H1 (cell line): ENCODE data around the gene MBD5. TPM values are rescaled to one million over a fixed set of nuclear protein-coding genes. Genes with fewer than 3 reads are reported as not detected.

Experiments
- CTCF ChIA-PET: fragments of 300-600 bp; sonication (Branson Sonifier 250); formaldehyde crosslinking; loops from one replicate; lab custom pipeline; 2021; ENCODE audit not compliant: partially characterized antibody; lab: Charles Lee
- POLR2A ChIA-PET: fragments of 300-600 bp; sonication (Branson Sonifier 250); formaldehyde crosslinking; loops from one replicate; lab custom pipeline; 2021; ENCODE audit warnings: inconsistent platforms; ENCODE audit not compliant: partially characterized antibody; lab: Charles Lee
- DNase-seq, 2 experiments: peaks; one replicate each; pipeline versions ENCODE4 v3.0.0 to v3.0.0-alpha.2; 2010 to 2022; ENCODE audit warnings: low spot score in 2 of 2, low read depth in 1 of 2, mixed read lengths in 1 of 2
- FAIRE-seq: peaks from 2 replicates; lab custom pipeline; 2011; peaks lifted over from hg19 to GRCh38; lab: Jason Lieb, UNC
- H2AFZ ChIP-seq: 2 replicates; pipeline ENCODE4 v1.8.1; 2012; ENCODE audit warnings: low read length, inconsistent platforms
- H2AK5ac ChIP-seq: 2 replicates; pipeline ENCODE4 v1.6.1; 2013; ENCODE audit warnings: low read depth, low read length
- H2BK120ac ChIP-seq: replicated peaks from 2 replicates; pipeline ENCODE3; 2013; ENCODE audit warnings: low read depth, low read length, inconsistent platforms
- H2BK12ac ChIP-seq: 2 replicates; pipeline ENCODE4 v1.6.1; 2013; ENCODE audit warnings: low read depth, low read length
- H2BK15ac ChIP-seq: 2 replicates; pipeline ENCODE4 v1.6.1; 2013; ENCODE audit warnings: low read length
- H2BK20ac ChIP-seq: 2 replicates; pipeline ENCODE4 v1.6.1; 2013; ENCODE audit warnings: low read length
- H2BK5ac ChIP-seq: 2 replicates; pipeline ENCODE4 v1.6.1; 2013; ENCODE audit warnings: low read depth, low read length
- H3K14ac ChIP-seq: 2 replicates; pipeline ENCODE4 v1.6.1; 2013; ENCODE audit warnings: inconsistent platforms; ENCODE audit not compliant: insufficient read length
- H3K18ac ChIP-seq: 2 replicates; pipeline ENCODE4 v1.6.1; 2013; ENCODE audit warnings: low read length; ENCODE audit errors: extremely low read depth
- H3K23ac ChIP-seq: 2 replicates; pipeline ENCODE4 v1.6.1; 2013; ENCODE audit warnings: inconsistent platforms; ENCODE audit not compliant: insufficient read length
- H3K23me2 ChIP-seq: 2 replicates; pipeline ENCODE4 v1.6.1; 2013; ENCODE audit warnings: low read depth, low read length
- H3K27ac ChIP-seq: 2 replicates; pipeline ENCODE4 v1.6.1; 2011; ENCODE audit warnings: low read depth, low read length, inconsistent platforms
- H3K27me3 ChIP-seq, 4 experiments: replicated peaks in 1 of 4; 1 replicate in 1 of 4; 2 replicates in 3 of 4; pipeline versions ENCODE4 v1.6.1 to v1.8.1; 2011 to 2013; ENCODE audit warnings: low read length in 3 of 4, mild to moderate bottlenecking in 3 of 4, inconsistent platforms in 2 of 4, mixed read lengths in 2 of 4, moderate library complexity in 1 of 4; ENCODE audit not compliant: control insufficient read depth in 3 of 4, insufficient read depth in 3 of 4; ENCODE audit errors: extremely low read depth in 1 of 4
- H3K36me3 ChIP-seq, 4 experiments: 2 replicates each; pipeline versions ENCODE4 v1.6.1 to v1.8.1; 2011 to 2013; ENCODE audit warnings: mild to moderate bottlenecking in 4 of 4, low read length in 3 of 4, moderate library complexity in 2 of 4, control low read depth in 1 of 4, inconsistent platforms in 1 of 4; ENCODE audit not compliant: insufficient read depth in 4 of 4, control insufficient read depth in 2 of 4
- H3K4ac ChIP-seq: replicated peaks from 2 replicates; pipeline ENCODE3; 2013; ENCODE audit warnings: low read length, low read depth, mixed read lengths, inconsistent platforms; ENCODE audit not compliant: insufficient read length
- H3K4me1 ChIP-seq, 4 experiments: replicated peaks in 1 of 4; 1 replicate in 1 of 4; 2 replicates in 3 of 4; pipeline versions ENCODE4 v1.6.1 to v1.8.1; 2011 to 2013; ENCODE audit warnings: low read length in 3 of 4, inconsistent platforms in 2 of 4, mixed read lengths in 1 of 4; ENCODE audit not compliant: insufficient read depth in 4 of 4, control insufficient read depth in 3 of 4
- H3K4me2 ChIP-seq, 2 experiments: 2 replicates each; pipeline versions ENCODE4 v1.6.1 to v1.8.1; 2011 to 2013; ENCODE audit warnings: low read depth in 2 of 2, low read length in 2 of 2, control low read depth in 1 of 2, inconsistent platforms in 1 of 2, mild to moderate bottlenecking in 1 of 2; ENCODE audit not compliant: insufficient read depth in 1 of 2
- H3K4me3 ChIP-seq, 4 experiments: fragments of 200-600, 300-600 bp in 1 of 4; sonication (generic), shearing (Covaris generic), sonication (Bioruptor Twin) in 1 of 4; 2 replicates each; pipeline versions ENCODE4 v1.5.1 to v1.8.1; 2011 to 2016; ENCODE audit warnings: low read length in 4 of 4, low read depth in 3 of 4, control low read depth in 2 of 4, inconsistent platforms in 2 of 4, mild to moderate bottlenecking in 2 of 4, mixed read lengths in 1 of 4, moderate library complexity in 1 of 4; ENCODE audit not compliant: insufficient read depth in 2 of 4; ENCODE audit errors: extremely low read depth in 1 of 4
- H3K56ac ChIP-seq: replicated peaks from 2 replicates; pipeline ENCODE3; 2013; ENCODE audit warnings: low read depth, mild to moderate bottlenecking, mixed read lengths, low read length, inconsistent platforms; ENCODE audit not compliant: insufficient read length
- H3K79me1 ChIP-seq: 2 replicates; pipeline ENCODE4 v1.6.1; 2013; ENCODE audit warnings: low read depth, low read length, control low read depth
- H3K79me2 ChIP-seq, 2 experiments: 2 replicates each; pipeline versions ENCODE4 v1.6.1 to v1.8.1; 2012 to 2013; ENCODE audit warnings: low read length in 2 of 2, mild to moderate bottlenecking in 2 of 2, inconsistent platforms in 1 of 2; ENCODE audit not compliant: insufficient read depth in 2 of 2, control insufficient read depth in 1 of 2
- H3K9ac ChIP-seq, 4 experiments: replicated peaks in 1 of 4; 1 replicate in 1 of 4; 2 replicates in 3 of 4; pipeline versions ENCODE4 v1.6.1 to v1.8.1; 2011 to 2013; ENCODE audit warnings: low read depth in 3 of 4, low read length in 3 of 4, control low read depth in 2 of 4, mild to moderate bottlenecking in 2 of 4, moderate library complexity in 2 of 4, inconsistent platforms in 1 of 4; ENCODE audit errors: extremely low read depth in 1 of 4
- H3K9me3 ChIP-seq, 2 experiments: 2 replicates each; pipeline versions ENCODE4 v1.6.1 to v1.8.1; 2012 to 2013; ENCODE audit warnings: mild to moderate bottlenecking in 2 of 2, moderate library complexity in 2 of 2, control low read depth in 1 of 2, inconsistent platforms in 1 of 2, low read depth in 1 of 2, low read length in 1 of 2, mixed read lengths in 1 of 2; ENCODE audit not compliant: insufficient read depth in 2 of 2
- H4K20me1 ChIP-seq, 2 experiments: replicated peaks in 1 of 2; 2 replicates each; pipeline versions ENCODE3 to v1.8.1; 2011 to 2013; ENCODE audit warnings: inconsistent platforms in 2 of 2, low read length in 2 of 2, mild to moderate bottlenecking in 1 of 2; ENCODE audit not compliant: insufficient read depth in 2 of 2, control insufficient read depth in 1 of 2
- H4K5ac ChIP-seq: 2 replicates; pipeline ENCODE4 v1.6.1; 2013; ENCODE audit warnings: low read length, low read depth, mixed read lengths, inconsistent platforms; ENCODE audit not compliant: insufficient read length
- H4K8ac ChIP-seq: 2 replicates; pipeline ENCODE4 v1.8.0; 2013; ENCODE audit warnings: mild to moderate bottlenecking, moderate library complexity, low read length, inconsistent platforms; ENCODE audit not compliant: insufficient read depth; ENCODE audit errors: extremely low read depth
- H4K91ac ChIP-seq: replicated peaks from 2 replicates; pipeline ENCODE3; 2013; ENCODE audit warnings: low read length, mixed read lengths, inconsistent platforms; ENCODE audit not compliant: insufficient read length
- FOSL1 ChIP-seq: IDR thresholded peaks from 2 replicates; pipeline ENCODE4 v1.6.1; 2011; ENCODE audit warnings: mild to moderate bottlenecking, low read depth, low read length, moderate library complexity; ENCODE audit not compliant: insufficient read depth
- POU5F1 ChIP-seq: IDR thresholded peaks from 2 replicates; pipeline ENCODE4 v1.6.1; 2011; ENCODE audit warnings: low read depth, mild to moderate bottlenecking, low read length, moderate library complexity
- SP2 ChIP-seq: IDR thresholded peaks from 2 replicates; pipeline ENCODE4 v1.6.1; 2012; ENCODE audit warnings: mild to moderate bottlenecking, low read length, inconsistent platforms
- WGBS, 2 experiments: shearing (Covaris generic) in 1 of 2; methylation state at CpG; one replicate each; pipeline versions ENCODE4 v1.1.6 to v1.1.7; 2013 to 2015; ENCODE audit warnings: low lambda C conversion rate in 2 of 2, mixed read lengths in 2 of 2, inconsistent platforms in 1 of 2, low coverage in 1 of 2, missing lambda C conversion rate in 1 of 2; ENCODE audit not compliant: insufficient replicate concordance in 2 of 2, insufficient coverage in 1 of 2, insufficient read length in 1 of 2; ENCODE audit errors: extremely low coverage in 1 of 2, missing lambda C conversion rate in 1 of 2; 5-methylcytosine and 5-hydroxymethylcytosine counted together
- polyA plus RNA-seq, 7 experiments: library from polyadenylated mRNA; depleted of rRNA in 3 of 7; stranded (reverse) in 5 of 7; unstranded in 2 of 7; fragments of >200 nt in 5 of 7; fragments of 200-250 nt in 2 of 7; gene quantifications; 1 replicate in 5 of 7; 2 replicates in 1 of 7; 4 replicates in 1 of 7; pipeline versions ENCODE4 v1.2.1 to v1.2.3, GENCODE V29; 2011 to 2013; ENCODE audit warnings: missing spikeins in 2 of 7, mixed read lengths in 2 of 7
- total RNA-seq: library from RNA; stranded (reverse); fragmentation: NEBNext Ultra II Directional; extraction: Animal tissue kit (Norgen Biotek cat#: 25700); gene quantifications from 2 replicates; pipeline ENCODE4 v1.2.1, GENCODE V29; 2021

The MBD5 gene
- total and polyA plus RNA-seq, 2 of the 8 experiments (the other 6 are each of a cell fraction or from before 2014, with no cell fraction given): 9.7 to 29.4 TPM

DNA sequence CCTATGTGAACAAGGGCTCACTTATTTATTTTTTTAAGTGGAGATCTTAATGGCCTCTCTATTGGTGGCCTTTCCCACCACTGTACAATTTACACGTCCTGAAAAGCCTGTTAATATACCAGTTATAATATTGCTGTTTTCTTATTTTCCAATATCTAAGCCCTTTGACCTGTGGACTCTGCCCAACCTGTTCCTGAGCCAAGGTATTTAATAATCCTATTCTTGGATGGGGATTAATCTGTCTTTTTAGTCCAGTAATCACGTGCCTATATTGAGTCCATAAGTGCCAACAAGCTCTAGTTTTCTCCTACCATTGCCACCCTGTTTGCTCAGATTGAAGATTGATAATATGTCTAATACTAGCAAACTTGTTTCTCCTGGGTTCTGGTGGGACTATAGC lies 42.7 kb downstream of the MBD5 start:
- no peak overlapping the region for H4K91ac ChIP-seq
- peaks cover 0 to 2% of the 10 kb centered on the region in 2 experiments for H4K20me1 ChIP-seq
- TF ChIP-seq POU5F1 (no peak), SP2 (no peak), FOSL1 (no peak)
- ChIA-PET CTCF (interaction anchor here (0.8 kb wide), 1 partner anchor 135 kb away, joined by 3 read pairs; no protein-coding TSS in a partner anchor), POLR2A (no interaction called here)
- no peak overlapping the region for H2BK5ac ChIP-seq
- H3K9ac ChIP-seq: no peak overlapping the region
- no peak overlapping the region for H3K4me2 ChIP-seq
- H3K79me2 ChIP-seq: no peaks in the 10 kb centered on the region
- H3K23ac ChIP-seq: no peak overlapping the region
- H3K36me3 ChIP-seq: no peaks in the 10 kb centered on the region
- H2BK120ac ChIP-seq: no peak overlapping the region
- no peak overlapping the region for H2AK5ac ChIP-seq
- no peak overlapping the region for H2AFZ ChIP-seq
- H2BK15ac ChIP-seq: no peak overlapping the region
- no peak overlapping the region for H4K8ac ChIP-seq
- H4K5ac ChIP-seq: no peak overlapping the region
- no peak overlapping the region for H3K56ac ChIP-seq
- no peak overlapping the region for H3K4ac ChIP-seq
- H3K14ac ChIP-seq: no peak overlapping the region
- H3K9me3 ChIP-seq: no peaks in the 10 kb centered on the region
- FAIRE-seq (no peak), DNase-seq (no peak)
- no peak overlapping the region for H2BK12ac ChIP-seq
- H2BK20ac ChIP-seq: no peak overlapping the region
- H3K27me3 ChIP-seq: no peaks in the 10 kb centered on the region
- WGBS, 2 experiments: 86% methylated on average over 2 of the region's 2 CpGs; no CpG with 5 or more reads in 1 of the 2 experiments
- no peak overlapping the region for H3K4me3 ChIP-seq
- no peaks in the 10 kb centered on the region for H3K79me1 ChIP-seq
- no peak overlapping the region for H3K18ac ChIP-seq
- no peaks in the 10 kb centered on the region for H3K23me2 ChIP-seq
- no peaks in the 10 kb centered on the region for H3K4me1 ChIP-seq
- no peak overlapping the region for H3K27ac ChIP-seq
